ENCODE results near the gene RASSF3.

RASSF3 gene

DNA sequence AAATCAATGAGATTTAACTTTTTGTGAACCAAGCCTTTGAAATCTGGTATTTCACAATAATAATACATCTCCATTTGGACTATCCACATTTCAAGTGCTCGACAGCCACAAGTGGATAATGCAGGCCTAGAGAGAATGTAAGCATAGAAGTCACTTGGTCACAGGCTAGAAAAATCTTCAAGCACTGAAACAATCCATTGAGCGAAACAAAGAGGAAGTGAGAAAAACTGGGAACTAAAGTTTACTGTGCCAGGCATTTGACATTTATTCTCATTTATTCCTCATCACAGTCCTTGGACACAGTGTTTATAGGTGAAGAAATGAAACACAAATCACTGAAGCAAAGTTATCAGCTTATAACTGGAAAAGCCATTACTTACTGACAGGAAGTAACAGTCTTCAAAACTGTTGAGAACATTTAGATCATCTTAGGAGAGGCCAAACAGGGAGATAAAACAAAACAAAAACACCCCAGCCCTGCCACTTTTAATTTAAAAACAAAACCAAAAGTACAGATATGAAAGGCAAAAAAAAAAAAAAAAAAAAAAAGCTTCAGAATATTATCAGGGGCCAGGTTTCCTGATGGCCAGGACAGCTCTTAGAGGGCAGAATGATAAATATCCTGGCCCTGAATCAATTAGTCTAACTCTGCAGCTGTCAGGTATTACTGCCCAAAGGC is 119.8 kb downstream of the RASSF3 start:
- TF ChIP-seq TAF1 (IDR thresholded peaks at IDR 0.05; ENCODE audit: low read depth), result no peak
- TF ChIP-seq EP300 (IDR thresholded peaks at IDR 0.05; ENCODE audit: borderline replicate concordance), result no peak
- no peak for TF ChIP-seq TEAD4 (IDR thresholded peaks at IDR 0.05)
- no peak for TF ChIP-seq ZBTB7A (IDR thresholded peaks at IDR 0.05; ENCODE audit: low read depth)
- TF ChIP-seq RAD21 (IDR thresholded peaks at IDR 0.05; ENCODE audit: low read depth), result no peak
- TF ChIP-seq YY1 (IDR thresholded peaks at IDR 0.05; ENCODE audit: low read depth), result no peak
- no peak for TF ChIP-seq FOXM1 (IDR thresholded peaks at IDR 0.05; ENCODE audit: borderline replicate concordance, low read depth)
- no peak for TF ChIP-seq EGR1 (IDR thresholded peaks at IDR 0.05)
- TF ChIP-seq, protein P1, sequence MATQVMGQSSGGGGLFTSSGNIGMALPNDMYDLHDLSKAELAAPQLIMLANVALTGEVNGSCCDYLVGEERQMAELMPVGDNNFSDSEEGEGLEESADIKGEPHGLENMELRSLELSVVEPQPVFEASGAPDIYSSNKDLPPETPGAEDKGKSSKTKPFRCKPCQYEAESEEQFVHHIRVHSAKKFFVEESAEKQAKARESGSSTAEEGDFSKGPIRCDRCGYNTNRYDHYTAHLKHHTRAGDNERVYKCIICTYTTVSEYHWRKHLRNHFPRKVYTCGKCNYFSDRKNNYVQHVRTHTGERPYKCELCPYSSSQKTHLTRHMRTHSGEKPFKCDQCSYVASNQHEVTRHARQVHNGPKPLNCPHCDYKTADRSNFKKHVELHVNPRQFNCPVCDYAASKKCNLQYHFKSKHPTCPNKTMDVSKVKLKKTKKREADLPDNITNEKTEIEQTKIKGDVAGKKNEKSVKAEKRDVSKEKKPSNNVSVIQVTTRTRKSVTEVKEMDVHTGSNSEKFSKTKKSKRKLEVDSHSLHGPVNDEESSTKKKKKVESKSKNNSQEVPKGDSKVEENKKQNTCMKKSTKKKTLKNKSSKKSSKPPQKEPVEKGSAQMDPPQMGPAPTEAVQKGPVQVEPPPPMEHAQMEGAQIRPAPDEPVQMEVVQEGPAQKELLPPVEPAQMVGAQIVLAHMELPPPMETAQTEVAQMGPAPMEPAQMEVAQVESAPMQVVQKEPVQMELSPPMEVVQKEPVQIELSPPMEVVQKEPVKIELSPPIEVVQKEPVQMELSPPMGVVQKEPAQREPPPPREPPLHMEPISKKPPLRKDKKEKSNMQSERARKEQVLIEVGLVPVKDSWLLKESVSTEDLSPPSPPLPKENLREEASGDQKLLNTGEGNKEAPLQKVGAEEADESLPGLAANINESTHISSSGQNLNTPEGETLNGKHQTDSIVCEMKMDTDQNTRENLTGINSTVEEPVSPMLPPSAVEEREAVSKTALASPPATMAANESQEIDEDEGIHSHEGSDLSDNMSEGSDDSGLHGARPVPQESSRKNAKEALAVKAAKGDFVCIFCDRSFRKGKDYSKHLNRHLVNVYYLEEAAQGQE (IDR thresholded peaks at IDR 0.05; ENCODE audit: low read depth), result no peak
- TF ChIP-seq, protein P2, sequence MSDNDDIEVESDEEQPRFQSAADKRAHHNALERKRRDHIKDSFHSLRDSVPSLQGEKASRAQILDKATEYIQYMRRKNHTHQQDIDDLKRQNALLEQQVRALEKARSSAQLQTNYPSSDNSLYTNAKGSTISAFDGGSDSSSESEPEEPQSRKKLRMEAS (IDR thresholded peaks at IDR 0.05), result no peak
- TF ChIP-seq TCF12 (IDR thresholded peaks at IDR 0.05; ENCODE audit: low read depth), result no peak
- no peak for TF ChIP-seq NFIC (IDR thresholded peaks at IDR 0.05)

DNA sequence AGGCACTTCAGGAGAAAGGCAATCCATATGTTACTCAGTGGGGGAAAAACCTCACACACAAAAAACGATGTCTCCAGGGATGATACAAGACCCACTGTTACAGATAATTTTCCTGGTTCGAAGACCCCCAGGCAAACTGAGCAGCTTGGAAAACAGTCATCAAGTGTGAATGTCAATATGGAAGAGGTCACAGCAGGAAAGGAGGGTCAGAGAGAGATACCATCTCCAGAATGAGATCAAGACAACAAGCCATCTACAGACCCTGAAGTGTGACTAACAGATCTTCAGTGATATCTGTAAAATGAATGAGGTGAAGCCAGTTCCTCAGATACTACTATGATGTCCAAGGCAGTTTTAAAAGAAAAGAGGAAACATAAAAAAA is 120.3 kb downstream of the RASSF3 start:
- TF ChIP-seq EP300 (IDR thresholded peaks at IDR 0.05; ENCODE audit: borderline replicate concordance), result no peak
- TF ChIP-seq CEBPB (IDR thresholded peaks at IDR 0.05), result no peak
- no peak for TF ChIP-seq RAD21 (IDR thresholded peaks at IDR 0.05; ENCODE audit: low read depth)
- TF ChIP-seq, protein P3, sequence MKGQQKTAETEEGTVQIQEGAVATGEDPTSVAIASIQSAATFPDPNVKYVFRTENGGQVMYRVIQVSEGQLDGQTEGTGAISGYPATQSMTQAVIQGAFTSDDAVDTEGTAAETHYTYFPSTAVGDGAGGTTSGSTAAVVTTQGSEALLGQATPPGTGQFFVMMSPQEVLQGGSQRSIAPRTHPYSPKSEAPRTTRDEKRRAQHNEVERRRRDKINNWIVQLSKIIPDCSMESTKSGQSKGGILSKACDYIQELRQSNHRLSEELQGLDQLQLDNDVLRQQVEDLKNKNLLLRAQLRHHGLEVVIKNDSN (IDR thresholded peaks at IDR 0.05), result no peak
- no peak for TF ChIP-seq YY1 (IDR thresholded peaks at IDR 0.05; ENCODE audit: low read depth)
- no peak for TF ChIP-seq NFIC (IDR thresholded peaks at IDR 0.05)
- no peak for TF ChIP-seq FOXM1 (IDR thresholded peaks at IDR 0.05; ENCODE audit: borderline replicate concordance, low read depth)
- TF ChIP-seq EGR1 (IDR thresholded peaks at IDR 0.05), result no peak
- no peak for TF ChIP-seq TEAD4 (IDR thresholded peaks at IDR 0.05)
- TF ChIP-seq, protein P1 (IDR thresholded peaks at IDR 0.05; ENCODE audit: low read depth), result no peak
- TF ChIP-seq, protein P2 (IDR thresholded peaks at IDR 0.05), result no peak

DNA sequence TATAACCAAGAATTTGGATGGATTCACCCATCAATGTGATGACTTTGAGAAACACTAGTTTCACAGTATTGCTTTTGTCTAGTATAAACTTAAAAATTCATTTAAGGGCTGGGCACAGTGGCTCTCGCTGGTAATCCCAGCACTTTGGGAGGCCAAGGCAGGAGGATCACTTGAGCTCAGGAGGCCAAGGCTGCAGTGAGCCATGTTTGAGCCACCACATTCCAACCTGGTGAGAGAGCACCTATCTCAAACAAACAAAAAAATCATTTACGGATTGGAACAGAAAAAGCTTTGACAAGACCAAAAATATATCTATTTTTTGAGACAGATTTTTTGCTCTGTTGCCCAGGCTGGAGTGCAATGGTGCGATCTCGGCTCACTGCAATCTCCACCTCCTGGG is 121.4 kb downstream of the RASSF3 start:
- TF ChIP-seq, protein P1 (IDR thresholded peaks at IDR 0.05; ENCODE audit: low read depth), result no peak
- no peak for TF ChIP-seq TEAD4 (IDR thresholded peaks at IDR 0.05)
- no peak for TF ChIP-seq FOXM1 (IDR thresholded peaks at IDR 0.05; ENCODE audit: borderline replicate concordance, low read depth)
- no peak for TF ChIP-seq EGR1 (IDR thresholded peaks at IDR 0.05)
- no peak for TF ChIP-seq TCF12 (IDR thresholded peaks at IDR 0.05; ENCODE audit: low read depth)
- TF ChIP-seq NFIC (IDR thresholded peaks at IDR 0.05), result no peak
- no peak for TF ChIP-seq CEBPB (IDR thresholded peaks at IDR 0.05)
- TF ChIP-seq, protein P3 (IDR thresholded peaks at IDR 0.05), result no peak
- TF ChIP-seq, protein P2 (IDR thresholded peaks at IDR 0.05), result no peak
- no peak for TF ChIP-seq ZBTB7A (IDR thresholded peaks at IDR 0.05; ENCODE audit: low read depth)
- no peak for TF ChIP-seq TAF1 (IDR thresholded peaks at IDR 0.05; ENCODE audit: low read depth)
- no peak for TF ChIP-seq CREB1 (IDR thresholded peaks at IDR 0.05; ENCODE audit: low read depth)
- no peak for TF ChIP-seq RAD21 (IDR thresholded peaks at IDR 0.05; ENCODE audit: low read depth)
- TF ChIP-seq YY1 (IDR thresholded peaks at IDR 0.05; ENCODE audit: low read depth), result no peak
- no peak for TF ChIP-seq EP300 (IDR thresholded peaks at IDR 0.05; ENCODE audit: borderline replicate concordance)

DNA sequence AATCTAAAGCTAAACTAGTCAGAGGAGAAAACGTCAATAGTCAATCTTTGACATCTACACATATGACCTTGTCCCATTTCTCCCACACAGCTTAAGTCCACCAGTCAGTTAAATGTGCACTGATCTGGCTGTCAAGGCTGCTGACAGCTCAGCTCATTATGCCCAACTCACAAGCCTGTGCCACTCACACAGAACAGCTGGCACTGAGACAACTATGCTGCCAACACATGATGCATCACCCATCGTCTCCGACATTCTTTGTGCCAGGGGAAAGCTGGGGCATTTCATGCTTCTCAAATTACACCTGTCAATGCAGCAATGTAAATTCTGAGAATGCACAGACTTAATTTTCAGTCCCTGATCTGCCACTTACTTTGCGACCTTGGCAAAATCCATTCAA is 123.6 kb downstream of the RASSF3 start:
- TF ChIP-seq, protein P2 (IDR thresholded peaks at IDR 0.05), result peak; percentile 48; the same call in 1 of the 2 replicates
- TF ChIP-seq RAD21 (IDR thresholded peaks at IDR 0.05; ENCODE audit: low read depth), result no peak; the same call in 1 of the 2 replicates
- TF ChIP-seq, protein P1 (IDR thresholded peaks at IDR 0.05; ENCODE audit: low read depth), result no peak
- TF ChIP-seq TCF12 (IDR thresholded peaks at IDR 0.05; ENCODE audit: low read depth), result 0 out of 2 replicates have a peak, but pooled peaks have one; percentile 48
- no peak for TF ChIP-seq EGR1 (IDR thresholded peaks at IDR 0.05)
- TF ChIP-seq CEBPB (IDR thresholded peaks at IDR 0.05), result no peak
- peak; percentile 95 for TF ChIP-seq TEAD4 (IDR thresholded peaks at IDR 0.05)
- no peak for TF ChIP-seq CREB1 (IDR thresholded peaks at IDR 0.05; ENCODE audit: low read depth)
- TF ChIP-seq EP300 (IDR thresholded peaks at IDR 0.05; ENCODE audit: borderline replicate concordance), result peak; percentile 67; the same call in 1 of the 2 replicates
- TF ChIP-seq, protein P3 (IDR thresholded peaks at IDR 0.05), result peak; percentile 34; the same call in 1 of the 2 replicates
- TF ChIP-seq YY1 (IDR thresholded peaks at IDR 0.05; ENCODE audit: low read depth), result no peak
- TF ChIP-seq NFIC (IDR thresholded peaks at IDR 0.05), result peak; percentile 96
- TF ChIP-seq ZBTB7A (IDR thresholded peaks at IDR 0.05; ENCODE audit: low read depth), result no peak
- TF ChIP-seq FOXM1 (IDR thresholded peaks at IDR 0.05; ENCODE audit: borderline replicate concordance, low read depth), result no peak

All from Ishikawa (cell line).